H1 (cell line): Measurements from ENCODE around the gene MTHFS. TPM values are rescaled to one million over a fixed set of nuclear protein-coding genes. Genes with fewer than 3 reads are reported as not detected.

Source experiments
- CBX8 ChIP-seq: fragments of 300-800, 300-1000 bp; sonication (generic); IDR thresholded peaks from 2 replicates; pipeline ENCODE4 v1.7.1; 2016; ENCODE audit warnings: low read depth, low read length, borderline replicate concordance
- CHD7 ChIP-seq: fragments of 300-600 bp; sonication (generic); IDR thresholded peaks from 2 replicates; pipeline ENCODE4 v1.7.1; 2012; ENCODE audit warnings: low read length, moderate library complexity, mild to moderate bottlenecking, inconsistent platforms; ENCODE audit not compliant: insufficient replicate concordance
- EZH2 ChIP-seq: fragments of 200-600 bp; sonication (generic); IDR thresholded peaks from 2 replicates; pipeline ENCODE4 v1.7.1; 2012; ENCODE audit warnings: low read depth, mild to moderate bottlenecking, moderate library complexity, low read length, inconsistent platforms; ENCODE audit not compliant: severe bottlenecking
- PHF8 ChIP-seq: fragments of 200-600 bp; sonication (generic); conservative IDR thresholded peaks from 2 replicates; pipeline ENCODE4 v1.7.1; 2012; ENCODE audit warnings: low read depth, mild to moderate bottlenecking, inconsistent platforms, low read length, moderate library complexity
- SP2 ChIP-seq: IDR thresholded peaks from 2 replicates; pipeline ENCODE4 v1.6.1; 2012; ENCODE audit warnings: mild to moderate bottlenecking, low read length, inconsistent platforms
- TEAD4 ChIP-seq: IDR thresholded peaks from 2 replicates; pipeline ENCODE4 v1.6.1; 2012; ENCODE audit warnings: low read depth, low read length, inconsistent platforms, mixed read lengths
- YY1 ChIP-seq: IDR thresholded peaks from 2 replicates; pipeline ENCODE4 v1.6.1; 2011; ENCODE audit warnings: low read depth, mild to moderate bottlenecking, low read length
- polyA plus RNA-seq, 7 experiments: library from polyadenylated mRNA; depleted of rRNA in 3 of 7; stranded (reverse) in 5 of 7; unstranded in 2 of 7; fragments of >200 nt in 5 of 7; fragments of 200-250 nt in 2 of 7; gene quantifications; 1 replicate in 5 of 7; 2 replicates in 1 of 7; 4 replicates in 1 of 7; pipeline versions ENCODE4 v1.2.1 to v1.2.3, GENCODE V29; 2011 to 2013; ENCODE audit warnings: missing spikeins in 2 of 7, mixed read lengths in 2 of 7
- total RNA-seq: library from RNA; stranded (reverse); fragmentation: NEBNext Ultra II Directional; extraction: Animal tissue kit (Norgen Biotek cat#: 25700); gene quantifications from 2 replicates; pipeline ENCODE4 v1.2.1, GENCODE V29; 2021

The MTHFS gene
- total and polyA plus RNA-seq, 2 of the 8 experiments (the other 6 are each of a cell fraction or from before 2014, with no cell fraction given) = 27.3 to 37.2 TPM

DNA sequence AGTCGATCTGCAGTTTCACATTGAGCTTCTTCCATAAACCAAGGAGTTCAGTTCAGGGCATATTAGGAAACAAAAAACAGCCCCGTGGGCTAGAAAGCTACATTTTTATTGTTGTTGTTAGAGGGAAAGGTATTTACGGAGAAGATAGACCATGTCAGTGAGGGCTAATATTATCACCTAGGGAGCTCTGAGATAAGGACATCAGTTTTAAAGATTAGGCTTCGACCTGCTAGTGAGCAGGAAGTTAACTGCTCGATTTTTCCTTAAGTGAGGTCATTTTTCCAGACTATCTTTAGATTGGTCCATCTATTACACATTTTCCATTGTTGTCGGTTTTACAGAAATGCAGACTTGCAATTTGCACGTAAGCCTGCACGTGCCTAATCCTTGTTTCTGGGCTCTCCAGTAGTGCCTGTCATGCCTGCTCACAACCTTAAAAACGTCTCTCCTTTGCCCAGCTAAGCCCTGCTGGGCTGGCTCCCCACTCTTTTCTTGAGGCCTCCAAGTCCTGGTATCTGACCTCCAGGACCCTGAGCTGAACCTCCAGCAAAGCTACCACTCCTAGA is 72.6 kb downstream of the MTHFS start (continued):
- TF ChIP-seq CHD7 = no peak
- TF ChIP-seq CBX8 = no peak
- no peak for TF ChIP-seq EZH2
- no peak for TF ChIP-seq PHF8
- TF ChIP-seq SP2 = no peak
- no peak for TF ChIP-seq TEAD4
- TF ChIP-seq YY1 = no peak
- TF ChIP-seq, all 59 proteins: peak for 0
